Activated CD8-positive, alpha-beta memory T cell treated with anti-CD3 and anti-CD28 coated beads for 1 hour (primary cell): ENCODE data around the gene XRCC4.
"Not testable (repeated sequence)": the region's sequence is repeated elsewhere in the genome, so short reads cannot be mapped to it uniquely, and the experiment has no call there.

ENCODE experiments used
- DNase-seq, 2 donors: peaks; one replicate each; pipeline ENCODE4 v3.0.0-alpha.2; 2020; ENCODE audit warnings: low read depth in 1 of 2; ENCODE audit errors: extremely low read depth in 1 of 2

The XRCC4 gene

DNA sequence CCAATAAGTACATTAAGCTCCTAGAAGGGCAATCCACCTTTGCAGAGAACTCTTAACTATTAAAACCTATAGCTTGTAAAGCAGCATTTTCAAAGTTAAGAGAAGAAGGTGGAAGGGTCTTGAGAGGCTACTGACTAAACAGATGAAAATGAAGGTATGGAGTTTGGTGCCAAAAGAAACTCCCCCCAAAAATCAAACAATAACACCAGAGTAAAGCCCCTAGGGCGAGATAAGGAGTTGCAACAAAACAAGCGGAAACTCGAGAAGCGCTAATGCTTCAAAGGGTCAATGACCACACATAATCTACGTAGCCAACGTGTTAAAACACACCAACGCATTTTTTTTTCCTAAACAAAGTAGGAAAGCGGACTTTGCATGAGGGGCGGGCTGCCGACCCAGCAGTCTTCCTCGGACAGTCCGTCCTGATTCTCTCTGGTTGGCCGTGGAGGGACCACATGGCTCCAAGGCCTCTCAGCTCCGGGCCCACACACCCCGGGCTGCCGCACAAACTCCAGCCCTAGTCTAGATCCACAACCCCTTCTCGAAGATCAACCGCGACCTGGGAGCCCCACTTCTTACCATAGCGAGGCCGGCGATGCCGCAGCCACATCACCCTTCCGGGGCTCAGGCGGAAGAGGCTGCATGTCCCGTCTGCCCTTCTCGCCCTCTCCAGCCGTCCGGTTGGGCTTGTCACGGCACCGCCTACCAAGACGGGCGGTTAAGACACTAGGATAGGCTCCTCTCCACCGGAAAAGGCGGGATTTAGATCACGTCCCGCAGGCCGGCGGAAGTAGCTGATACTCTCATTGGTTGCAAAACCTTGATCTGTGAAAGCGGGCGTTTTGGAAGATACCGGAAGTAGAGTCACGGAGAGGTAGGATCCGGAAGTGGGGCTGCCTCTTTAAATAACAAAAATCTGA, at the start of gene XRCC4, which contains the start of gene TMEM167A:
Gene XRCC4 (plus strand): TSS at position 806 of the 920 bp plus-strand sequence. CDS start 27,373 bp downstream, outside the sequence.
Gene TMEM167A (minus strand): TSS at position 653 of the 920 bp plus-strand sequence. CDS start 71 bp downstream, at position 582.
- DNase-seq: peak; percentile 79 to 83

DNA sequence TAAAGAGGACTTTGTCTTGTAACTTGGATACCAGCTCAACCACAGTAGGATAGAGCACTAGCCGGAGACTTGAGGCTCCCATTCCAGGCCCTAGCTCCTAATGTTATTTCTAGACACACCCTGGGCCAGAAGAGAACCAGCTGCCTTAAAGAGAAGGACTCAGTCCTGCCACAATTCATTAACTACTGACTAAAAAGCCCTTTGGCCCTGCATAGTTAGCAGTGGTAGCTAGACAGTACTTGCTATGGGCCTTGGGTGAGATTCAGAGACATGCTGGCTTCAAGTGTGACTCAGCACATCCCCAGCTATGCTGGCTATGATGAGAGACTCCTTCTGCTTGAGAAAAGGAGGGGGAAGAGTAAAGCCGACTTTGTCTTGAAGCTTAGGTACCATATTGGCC, 47.4 kb upstream of the XRCC4 start:
- DNase-seq: no peak

DNA sequence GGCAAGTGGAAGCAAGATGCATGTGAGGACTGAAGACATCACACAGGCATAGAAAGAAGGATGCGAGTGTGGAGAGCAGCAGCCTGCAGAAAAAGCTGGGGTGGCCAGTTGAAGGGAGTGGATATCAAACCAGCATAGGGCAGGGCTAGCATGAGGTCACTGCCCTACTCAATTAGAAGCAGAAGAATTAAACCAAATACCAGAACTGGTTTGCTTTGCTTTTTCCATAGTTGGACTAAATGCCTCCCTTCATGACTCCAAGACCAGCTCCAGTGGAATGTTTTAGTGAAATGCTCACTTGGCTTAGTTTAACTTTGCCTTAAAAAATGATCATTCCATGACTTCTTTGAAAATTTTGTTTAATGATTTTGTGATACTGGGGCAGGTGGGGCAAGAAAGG, 46.0 kb upstream of the XRCC4 start:
- no peak for DNase-seq

DNA sequence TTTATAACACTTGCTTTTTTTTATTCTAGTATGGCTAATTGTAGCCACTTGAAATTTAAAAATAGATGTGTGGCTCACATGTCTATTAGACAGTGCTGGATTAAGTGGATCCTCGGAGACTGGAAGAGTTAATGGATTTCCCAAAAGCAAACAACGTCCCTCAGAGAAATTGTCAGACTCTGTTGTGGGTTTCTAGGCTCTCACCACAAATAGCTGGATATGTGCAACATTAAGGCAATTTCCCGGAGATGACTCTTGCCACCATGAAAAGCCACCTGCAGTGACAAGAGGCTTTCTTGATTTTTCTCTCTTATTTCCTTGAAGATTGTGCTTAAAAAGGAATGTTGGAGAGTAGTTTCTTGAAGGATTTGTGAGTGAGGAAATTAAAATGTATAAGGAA, 43.3 kb upstream of the XRCC4 start:
- DNase-seq: no peak

DNA sequence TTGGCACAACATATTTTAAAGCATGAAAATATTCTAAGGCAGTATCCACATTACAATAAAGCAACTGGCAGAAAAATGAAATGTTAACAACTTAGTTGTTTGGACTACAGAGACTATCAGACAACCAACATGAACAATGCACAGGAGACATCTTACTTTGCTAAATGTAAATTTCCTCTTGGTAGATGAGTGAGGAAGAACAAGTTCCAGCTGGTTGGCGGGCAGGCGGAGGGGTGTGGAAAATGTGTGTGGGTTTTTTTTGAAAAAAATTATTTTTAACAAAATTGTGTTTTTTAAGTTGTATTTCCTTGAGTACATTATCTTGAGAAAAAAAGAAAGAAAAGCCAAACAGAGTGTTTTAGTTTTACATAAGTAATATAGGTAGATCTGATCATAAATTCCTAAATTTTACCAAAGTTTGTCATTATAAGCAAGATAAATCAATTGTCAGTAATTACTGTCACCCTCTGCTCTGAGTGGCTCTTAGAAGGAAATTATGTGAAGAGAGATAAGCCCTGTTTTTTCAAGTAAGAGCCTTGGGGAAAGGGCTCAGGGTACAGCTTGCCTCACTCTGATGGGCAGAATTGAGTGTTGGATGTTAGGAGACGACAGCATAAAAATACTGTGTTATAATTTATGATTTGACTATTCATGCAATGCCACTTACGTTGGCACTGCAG, 42.7 kb upstream of the XRCC4 start:
- DNase-seq: no peak

DNA sequence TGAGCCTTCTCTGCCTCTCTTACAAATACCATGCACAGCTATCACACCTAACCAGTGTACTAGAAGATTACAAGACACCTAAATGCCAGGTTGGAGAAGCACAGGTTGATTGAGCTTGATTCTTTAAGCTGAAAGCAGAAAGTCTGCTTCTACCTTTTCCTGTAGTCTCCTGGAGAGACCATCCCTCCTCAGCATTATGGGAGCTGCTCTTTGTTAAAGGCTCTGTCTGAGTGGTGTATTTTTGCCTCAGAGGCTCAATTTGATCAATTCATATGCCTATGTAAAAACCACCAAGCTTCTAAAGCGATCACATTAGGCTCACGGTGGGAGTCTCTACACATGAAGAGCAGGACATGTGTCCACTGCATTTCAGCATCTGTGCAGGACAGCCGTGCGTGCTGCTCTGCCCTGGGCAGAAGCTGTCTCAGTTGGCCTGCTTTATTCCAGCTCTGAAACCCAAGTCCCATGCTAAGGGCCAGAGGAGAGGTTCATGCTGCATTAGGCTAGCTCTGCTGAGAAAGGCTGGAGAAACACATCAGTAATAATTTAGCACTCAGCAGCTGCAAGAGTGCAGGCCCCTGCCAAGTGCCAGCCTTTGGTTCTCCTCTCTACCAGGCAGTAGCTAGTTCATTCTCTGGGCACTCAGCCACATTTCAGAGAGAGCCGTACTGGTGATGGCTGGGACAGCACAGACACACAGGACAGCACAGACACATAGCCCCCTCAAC, 41.8 kb upstream of the XRCC4 start:
- no peak for DNase-seq

DNA sequence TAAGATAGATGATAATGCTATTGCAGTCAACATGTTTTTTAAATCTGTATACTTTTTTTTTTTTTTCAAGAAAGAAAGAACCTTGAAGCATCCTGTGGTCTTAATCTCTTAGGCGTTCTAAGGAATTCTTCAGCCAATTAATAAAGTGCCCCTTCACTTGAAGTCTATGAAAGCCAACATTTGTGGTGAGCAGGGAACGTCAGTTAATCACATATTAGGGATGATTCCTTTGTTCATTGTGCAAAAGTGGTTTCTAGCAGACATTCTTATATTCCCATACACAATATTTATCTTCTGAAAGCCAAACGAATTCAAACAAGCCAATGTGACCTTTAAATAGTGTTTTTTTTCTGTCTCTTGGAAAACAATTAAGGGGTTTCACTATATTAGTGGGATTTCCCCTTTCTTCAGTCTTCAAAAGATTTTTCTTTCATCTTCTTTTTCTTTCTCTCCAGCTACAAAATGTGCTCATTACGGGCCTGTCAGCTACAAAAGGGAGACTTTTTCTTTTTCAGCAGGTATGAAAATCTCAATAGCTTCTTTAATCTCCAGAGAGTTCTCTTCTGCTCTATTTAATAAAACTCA, 40.3 kb upstream of the XRCC4 start:
- no peak for DNase-seq

DNA sequence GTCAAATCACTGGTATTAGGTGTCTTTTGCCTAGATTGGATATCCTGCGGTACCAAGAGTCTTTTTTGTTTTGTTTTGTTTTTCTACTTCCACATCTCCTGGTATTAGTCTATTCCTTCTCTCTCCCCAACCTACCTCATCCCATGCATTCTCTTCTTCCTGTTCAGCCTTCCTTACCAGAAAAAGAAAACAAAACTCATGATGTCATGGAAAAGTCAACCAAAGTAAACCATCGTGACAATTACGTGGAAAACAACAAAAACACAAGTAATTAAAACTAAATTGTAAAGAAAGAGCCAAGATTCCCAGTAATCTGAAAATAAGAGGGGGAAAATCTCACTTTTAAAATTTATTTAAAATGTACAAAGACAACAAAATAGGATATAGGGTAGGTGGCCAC, 38.4 kb upstream of the XRCC4 start:
- no peak for DNase-seq

DNA sequence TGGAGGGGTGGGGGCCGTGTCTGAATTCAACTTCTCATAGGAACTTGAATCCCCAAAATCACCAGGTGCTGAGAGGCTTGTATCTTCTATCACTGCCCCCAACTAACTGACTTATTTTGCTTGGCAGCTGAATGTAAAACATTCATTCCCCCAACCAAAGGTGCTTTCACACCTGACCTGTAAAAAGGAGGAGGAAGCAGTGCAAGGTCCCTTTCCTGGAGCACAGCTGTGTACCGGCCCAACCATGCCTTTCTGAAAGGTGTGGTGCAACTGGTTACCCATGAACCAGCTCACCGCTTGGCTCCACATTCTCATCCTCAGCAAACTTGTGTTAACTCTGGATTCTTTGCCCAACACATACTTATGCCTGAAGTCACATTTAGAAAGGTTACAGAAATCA, 34.8 kb upstream of the XRCC4 start:
- no peak for DNase-seq

DNA sequence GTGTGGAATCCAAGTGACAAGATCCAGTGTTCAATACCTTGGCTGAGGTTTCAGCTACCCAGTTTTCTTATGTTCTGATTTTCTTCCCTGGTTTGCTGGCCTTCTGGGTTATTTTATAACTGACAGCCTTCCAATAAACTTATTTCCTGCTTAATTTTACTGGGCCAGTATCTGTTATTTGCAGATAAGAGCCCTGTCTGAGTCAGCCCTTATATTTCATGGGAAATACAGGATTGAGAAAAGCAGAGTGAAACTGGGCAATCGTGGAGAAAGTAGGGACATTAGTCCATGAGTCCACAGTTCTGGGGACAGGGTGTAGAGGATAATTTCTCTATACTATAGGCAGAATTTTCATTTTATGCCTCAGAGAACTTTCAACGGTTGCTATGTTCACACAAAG, 32.4 kb upstream of the XRCC4 start:
- no peak for DNase-seq

DNA sequence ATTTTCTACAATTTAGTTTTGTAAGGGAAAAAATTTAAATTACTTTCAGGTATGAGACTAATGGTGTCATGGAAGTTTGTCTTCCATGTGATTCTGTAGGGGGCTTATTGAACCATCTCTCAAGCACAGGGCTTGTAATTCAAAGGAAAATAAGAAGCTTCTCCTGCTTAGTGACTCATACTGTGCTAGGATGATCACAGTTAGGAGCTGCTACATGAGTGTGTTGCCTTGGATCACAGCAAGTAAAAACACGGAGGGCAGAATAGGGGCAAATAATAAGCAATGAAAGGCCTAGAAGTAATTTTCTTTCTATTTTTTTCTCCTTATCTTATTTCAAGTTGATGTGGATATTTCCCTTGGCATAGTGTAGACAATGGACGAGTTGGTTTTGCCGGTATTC, 29.1 kb upstream of the XRCC4 start:
- DNase-seq: no peak

DNA sequence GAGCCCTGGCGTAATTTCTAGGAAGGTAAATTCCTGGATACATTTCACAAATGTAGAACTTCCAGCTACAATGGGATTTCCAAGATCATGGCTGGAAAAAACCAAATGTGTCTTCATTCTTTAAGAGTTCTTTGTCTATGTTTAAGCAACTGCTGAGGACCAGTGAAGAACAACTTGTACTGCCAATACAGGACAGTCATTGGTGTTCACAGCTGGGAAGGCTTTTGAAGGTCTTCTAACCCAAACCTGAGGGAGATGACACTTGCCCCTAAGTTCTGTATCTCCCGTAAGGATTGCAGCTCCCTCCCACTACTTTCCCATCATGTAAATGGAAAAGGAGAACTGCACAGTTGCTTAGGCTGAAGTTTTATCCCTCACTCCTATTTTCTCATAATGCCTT, 28.5 kb upstream of the XRCC4 start:
- DNase-seq: no peak

DNA sequence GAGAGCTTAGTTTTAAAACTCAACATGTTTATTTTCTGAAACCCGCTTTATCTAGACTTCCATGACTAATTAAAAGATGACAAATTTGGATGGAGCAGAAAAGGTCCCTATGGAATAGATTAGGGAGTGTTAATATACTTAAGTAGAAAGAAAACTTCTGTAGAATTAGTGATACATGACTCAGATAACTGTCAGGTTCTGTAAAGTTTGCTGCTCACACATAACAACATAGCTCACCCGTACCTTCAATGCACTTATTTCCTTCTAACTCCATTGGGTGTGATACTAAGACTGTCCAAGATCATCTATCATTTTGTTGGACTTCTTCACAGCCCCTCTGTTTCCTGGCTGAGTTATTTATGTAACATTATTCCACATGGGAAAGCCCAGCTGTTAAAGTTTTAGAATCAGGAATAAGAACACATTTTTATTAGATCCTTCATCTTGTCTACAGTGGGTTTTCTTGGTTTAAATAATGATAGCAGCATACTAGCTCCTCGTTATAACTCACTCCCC, 27.9 kb upstream of the XRCC4 start:
- no peak for DNase-seq

DNA sequence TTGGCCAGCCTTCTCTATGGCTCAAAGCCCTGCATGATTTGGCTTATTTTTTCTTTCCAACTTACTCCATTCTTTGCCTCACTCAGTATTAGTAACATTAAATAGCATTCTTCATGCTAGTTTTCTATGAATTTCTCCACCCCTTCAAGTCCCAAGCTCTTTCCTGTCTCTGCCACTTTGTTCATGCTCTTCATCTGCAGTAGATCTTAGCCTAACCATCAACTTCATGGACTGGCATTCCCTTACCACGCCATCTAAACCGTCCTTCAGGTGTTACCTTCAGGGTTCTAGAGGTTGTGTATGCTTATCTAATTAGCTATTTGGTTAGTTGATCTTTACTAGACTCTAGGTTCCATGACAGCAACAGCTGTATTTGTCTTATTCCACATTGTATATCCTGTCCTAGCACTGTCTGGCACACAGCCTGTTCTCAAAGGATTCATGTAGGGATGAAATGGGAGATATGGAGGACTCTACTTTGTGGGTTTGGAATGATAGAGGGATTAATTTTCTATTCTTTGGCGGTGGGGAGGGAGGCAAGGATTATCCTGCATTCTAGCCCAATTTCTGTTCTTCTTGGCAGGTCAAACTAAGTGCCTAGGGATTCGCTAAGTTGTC, 26.5 kb upstream of the XRCC4 start:
- DNase-seq: no peak

DNA sequence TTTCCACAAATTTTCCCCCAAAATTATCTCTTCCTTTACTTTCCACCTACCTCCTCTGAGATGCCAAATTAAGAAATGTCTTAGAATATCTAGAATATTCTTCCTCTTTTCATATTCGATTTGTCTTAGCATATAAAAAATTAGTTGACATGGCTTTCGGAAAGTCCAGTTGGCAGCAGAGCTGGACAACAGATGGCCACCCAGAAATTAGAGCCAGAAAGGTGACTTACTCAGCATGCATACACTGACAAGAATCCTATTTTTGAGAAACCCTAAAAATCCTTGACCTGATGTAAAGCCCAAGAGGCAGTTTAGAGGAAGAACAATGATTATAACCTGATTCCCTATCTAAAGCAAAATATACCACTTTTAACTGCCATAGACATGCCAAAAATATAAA, 22.2 kb upstream of the XRCC4 start:
- DNase-seq: no peak

DNA sequence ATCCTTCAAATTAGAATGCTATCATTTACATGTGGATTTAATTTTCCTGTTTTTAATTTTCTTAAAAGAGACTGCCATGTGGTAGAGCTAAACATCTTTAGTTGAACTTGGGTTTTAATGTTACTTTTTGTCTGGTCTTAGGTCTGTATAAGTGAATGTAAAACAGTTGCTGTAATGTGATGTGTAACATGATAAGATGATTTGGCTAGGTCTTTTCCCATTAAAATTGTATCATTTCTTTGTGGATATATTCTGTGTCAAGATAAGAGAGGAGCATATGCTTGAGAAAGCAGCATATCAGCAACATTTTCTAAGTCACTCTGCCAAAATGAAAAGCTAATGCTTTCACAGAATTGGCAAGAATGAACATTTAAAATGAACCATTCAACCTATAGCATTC, 18.6 kb upstream of the XRCC4 start:
- DNase-seq: no peak

DNA sequence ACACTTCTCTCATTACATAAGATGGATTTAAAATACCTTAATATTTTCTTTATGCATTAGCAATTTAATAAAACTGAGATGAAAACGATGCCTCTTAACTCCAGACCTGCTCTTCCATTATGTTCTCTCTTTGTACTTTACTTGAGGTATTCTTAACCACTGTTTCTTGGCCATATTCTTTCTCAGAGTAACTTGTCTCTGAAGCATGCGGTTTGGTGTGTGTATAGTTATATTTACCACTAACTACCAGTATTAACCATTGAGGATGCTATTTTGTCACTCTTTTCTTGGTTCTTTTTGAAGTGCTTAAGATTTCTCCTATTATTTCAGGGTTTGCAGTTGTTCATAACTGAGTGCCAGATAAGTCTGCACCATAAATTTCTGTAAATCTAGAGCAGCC, 18.0 kb upstream of the XRCC4 start:
- no peak for DNase-seq

DNA sequence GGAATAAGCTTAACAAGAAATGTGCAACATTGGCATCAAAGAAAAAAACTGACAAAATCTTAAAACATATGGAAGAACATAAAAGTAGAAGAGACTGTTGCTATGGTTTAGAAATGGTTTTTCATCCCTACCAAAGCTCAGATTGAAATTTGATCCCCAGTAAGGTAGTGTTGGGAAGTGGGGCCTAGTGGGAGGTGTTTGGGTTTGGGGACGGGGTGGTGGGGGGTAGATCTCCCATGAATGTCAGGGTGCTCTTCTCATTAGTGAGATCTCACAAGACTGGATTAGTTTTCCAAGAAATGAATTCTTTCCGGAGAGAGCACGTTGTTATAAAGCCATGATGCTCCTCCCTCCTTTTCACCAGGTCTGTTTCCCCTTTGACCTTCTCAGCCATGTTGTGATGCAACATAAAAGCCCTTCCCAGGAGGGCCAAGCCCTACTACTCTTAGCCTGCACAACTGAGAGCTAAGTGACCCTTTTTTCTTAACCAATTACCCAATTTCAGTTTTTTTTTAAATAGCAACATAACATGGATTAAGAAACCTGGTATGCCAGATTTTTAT, 10.7 kb upstream of the XRCC4 start:
- no peak for DNase-seq

DNA sequence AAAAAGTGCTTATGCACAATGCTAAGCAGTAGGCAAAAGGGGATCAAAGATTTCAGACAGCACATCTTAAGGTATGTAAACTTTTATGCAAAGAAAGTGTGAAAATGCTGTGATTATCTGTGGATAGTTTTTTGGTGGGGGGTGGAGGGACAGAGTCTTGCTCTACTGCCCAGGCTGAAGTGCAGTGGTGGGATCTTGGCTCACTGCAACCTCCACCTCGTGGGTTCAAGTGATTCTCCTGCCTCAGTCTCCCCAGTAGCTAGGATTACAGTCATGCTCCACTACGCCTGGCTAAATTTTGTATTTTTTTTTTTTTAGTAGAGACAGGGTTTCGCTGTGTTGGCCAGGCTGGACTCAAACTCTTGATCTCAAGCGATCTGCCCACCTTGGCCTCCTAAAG, 10.0 kb upstream of the XRCC4 start:
- DNase-seq: not testable (repeated sequence)
